ENCODE measurements around the gene ENOPH1. TPM values are rescaled to one million over a fixed set of nuclear protein-coding genes. Genes with fewer than 3 reads are reported as not detected.
"Not testable (repeated sequence)": the region's sequence is repeated elsewhere in the genome, so short reads cannot be mapped to it uniquely, and the experiment has no call there.

Gene ENOPH1
- polyA plus RNA-seq, 2 donors, result 32.6 to 51.7 TPM

GRCh38 chr4:82458729-82459128 is 28.3 kb downstream of the ENOPH1 start:
- Histone ChIP-seq H3K36me3 (ENCODE audit: control insufficient read depth in 2 of 2, insufficient read depth in 2 of 2, low read length in 1 of 2) (peaks cover 7 to 13% of the 10 kb centered on the region in 2 donors), H3K4me3 (ENCODE audit: low read depth in 1 of 2, low read length in 2 of 2) (no peak overlapping the region), H3K27ac (ENCODE audit: low read depth in 2 of 2, low read length in 1 of 2) (no peak overlapping the region), H3K27me3 (ENCODE audit: control insufficient read depth in 1 of 2, insufficient read depth in 2 of 2, low read length in 2 of 2) (no peaks in the 10 kb centered on the region), H3K9me3 (ENCODE audit: control insufficient read depth in 2 of 2, insufficient read depth in 1 of 2, low read depth in 1 of 2, low read length in 1 of 2) (no peaks in the 10 kb centered on the region), H3K4me1 (ENCODE audit: control insufficient read depth in 2 of 2, insufficient read depth in 2 of 2, low read length in 1 of 2) (no peaks in the 10 kb centered on the region)
- 83 to 92% methylated on average over 2 of the region's 2 CpGs for WGBS, 2 donors

GRCh38 chr4:82461710-82462109 is 31.3 kb downstream of the ENOPH1 start:
- Histone ChIP-seq H3K27ac (ENCODE audit: low read depth in 2 of 2, low read length in 1 of 2) (no peak overlapping the region), H3K36me3 (ENCODE audit: control insufficient read depth in 2 of 2, insufficient read depth in 2 of 2, low read length in 1 of 2) (peaks cover 4 to 13% of the 10 kb centered on the region in 2 donors), H3K27me3 (ENCODE audit: control insufficient read depth in 1 of 2, insufficient read depth in 2 of 2, low read length in 2 of 2) (no peaks in the 10 kb centered on the region), H3K9me3 (ENCODE audit: control insufficient read depth in 2 of 2, insufficient read depth in 1 of 2, low read depth in 1 of 2, low read length in 1 of 2) (no peaks in the 10 kb centered on the region), H3K4me3 (ENCODE audit: low read depth in 1 of 2, low read length in 2 of 2) (no peak overlapping the region), H3K4me1 (ENCODE audit: control insufficient read depth in 2 of 2, insufficient read depth in 2 of 2, low read length in 1 of 2) (no peaks in the 10 kb centered on the region)
- 88% methylated on average over 2 of the region's 2 CpGs for WGBS, 2 donors

GRCh38 chr4:82462415-82462831 is 32.0 kb downstream of the ENOPH1 start:
- Histone ChIP-seq H3K36me3 (ENCODE audit: control insufficient read depth in 2 of 2, insufficient read depth in 2 of 2, low read length in 1 of 2) (peaks cover 4 to 9% of the 10 kb centered on the region in 2 donors), H3K4me3 (ENCODE audit: low read depth in 1 of 2, low read length in 2 of 2) (no peak overlapping the region), H3K27ac (ENCODE audit: low read depth in 2 of 2, low read length in 1 of 2) (no peak overlapping the region), H3K27me3 (ENCODE audit: control insufficient read depth in 1 of 2, insufficient read depth in 2 of 2, low read length in 2 of 2) (no peaks in the 10 kb centered on the region), H3K9me3 (ENCODE audit: control insufficient read depth in 2 of 2, insufficient read depth in 1 of 2, low read depth in 1 of 2, low read length in 1 of 2) (no peaks in the 10 kb centered on the region), H3K4me1 (ENCODE audit: control insufficient read depth in 2 of 2, insufficient read depth in 2 of 2, low read length in 1 of 2) (no peaks in the 10 kb centered on the region)
- WGBS, 2 donors, result 8% methylated on average over 7 of the region's 7 CpGs

GRCh38 chr4:82463221-82463620 is 32.8 kb downstream of the ENOPH1 start:
- Histone ChIP-seq H3K27ac (ENCODE audit: low read depth in 2 of 2, low read length in 1 of 2) (no peak overlapping the region), H3K36me3 (ENCODE audit: control insufficient read depth in 2 of 2, insufficient read depth in 2 of 2, low read length in 1 of 2) (peaks cover 4 to 5% of the 10 kb centered on the region in 2 donors), H3K4me3 (ENCODE audit: low read depth in 1 of 2, low read length in 2 of 2) (no peak overlapping the region), H3K9me3 (ENCODE audit: control insufficient read depth in 2 of 2, insufficient read depth in 1 of 2, low read depth in 1 of 2, low read length in 1 of 2) (no peaks in the 10 kb centered on the region), H3K4me1 (ENCODE audit: control insufficient read depth in 2 of 2, insufficient read depth in 2 of 2, low read length in 1 of 2) (no peaks in the 10 kb centered on the region), H3K27me3 (ENCODE audit: control insufficient read depth in 1 of 2, insufficient read depth in 2 of 2, low read length in 2 of 2) (no peaks in the 10 kb centered on the region)
- 95 to 100% methylated on average over 1 of the region's 1 CpG for WGBS, 2 donors

- Histone ChIP-seq H3K4me1 (ENCODE audit: control insufficient read depth in 2 of 2, insufficient read depth in 2 of 2, low read length in 1 of 2) (no peaks in the 10 kb centered on the region), H3K27me3 (ENCODE audit: control insufficient read depth in 1 of 2, insufficient read depth in 2 of 2, low read length in 2 of 2) (no peaks in the 10 kb centered on the region), H3K4me3 (ENCODE audit: low read depth in 1 of 2, low read length in 2 of 2) (no peak overlapping the region), H3K9me3 (ENCODE audit: control insufficient read depth in 2 of 2, insufficient read depth in 1 of 2, low read depth in 1 of 2, low read length in 1 of 2) (no peaks in the 10 kb centered on the region), H3K27ac (ENCODE audit: low read depth in 2 of 2, low read length in 1 of 2) (no peak overlapping the region), H3K36me3 (ENCODE audit: control insufficient read depth in 2 of 2, insufficient read depth in 2 of 2, low read length in 1 of 2) (no peaks in the 10 kb centered on the region)
- WGBS, 2 donors, result 38 to 52% methylated on average over 3 of the region's 3 CpGs
Measured at GRCh38 chr4:82467471-82467870, 37.1 kb downstream of the ENOPH1 start.

- H3K4me3 ChIP-seq (ENCODE audit: low read depth in 1 of 2, low read length in 2 of 2), result no peak overlapping the region
- no peaks in the 10 kb centered on the region for H3K4me1 ChIP-seq (ENCODE audit: control insufficient read depth in 2 of 2, insufficient read depth in 2 of 2, low read length in 1 of 2)
- H3K27me3 ChIP-seq (ENCODE audit: control insufficient read depth in 1 of 2, insufficient read depth in 2 of 2, low read length in 2 of 2), result no peaks in the 10 kb centered on the region
- no peaks in the 10 kb centered on the region for H3K36me3 ChIP-seq (ENCODE audit: control insufficient read depth in 2 of 2, insufficient read depth in 2 of 2, low read length in 1 of 2)
- H3K27ac ChIP-seq (ENCODE audit: low read depth in 2 of 2, low read length in 1 of 2), result no peak overlapping the region
- 64 to 70% methylated on average over 2 of the region's 2 CpGs for WGBS, 2 donors
- no peaks in the 10 kb centered on the region for H3K9me3 ChIP-seq (ENCODE audit: control insufficient read depth in 2 of 2, insufficient read depth in 1 of 2, low read depth in 1 of 2, low read length in 1 of 2)
Measured at GRCh38 chr4:82469791-82470345, 39.5 kb downstream of the ENOPH1 start.

GRCh38 chr4:82473080-82473479 is 42.7 kb downstream of the ENOPH1 start:
- H3K27me3 ChIP-seq (ENCODE audit: control insufficient read depth in 1 of 2, insufficient read depth in 2 of 2, low read length in 2 of 2); H3K27ac ChIP-seq (ENCODE audit: low read depth in 2 of 2, low read length in 1 of 2); H3K4me3 ChIP-seq (ENCODE audit: low read depth in 1 of 2, low read length in 2 of 2); H3K36me3 ChIP-seq (ENCODE audit: control insufficient read depth in 2 of 2, insufficient read depth in 2 of 2, low read length in 1 of 2); H3K4me1 ChIP-seq (ENCODE audit: control insufficient read depth in 2 of 2, insufficient read depth in 2 of 2, low read length in 1 of 2); H3K9me3 ChIP-seq (ENCODE audit: control insufficient read depth in 2 of 2, insufficient read depth in 1 of 2, low read depth in 1 of 2, low read length in 1 of 2): not testable (repeated sequence)
- 49 to 71% methylated on average over 5 of the region's 5 CpGs for WGBS, 2 donors

- H3K9me3 ChIP-seq (ENCODE audit: control insufficient read depth in 2 of 2, insufficient read depth in 1 of 2, low read depth in 1 of 2, low read length in 1 of 2), result no peaks in the 10 kb centered on the region
- no peaks in the 10 kb centered on the region for H3K4me1 ChIP-seq (ENCODE audit: control insufficient read depth in 2 of 2, insufficient read depth in 2 of 2, low read length in 1 of 2)
- no peak overlapping the region for H3K4me3 ChIP-seq (ENCODE audit: low read depth in 1 of 2, low read length in 2 of 2)
- no peaks in the 10 kb centered on the region for H3K27me3 ChIP-seq (ENCODE audit: control insufficient read depth in 1 of 2, insufficient read depth in 2 of 2, low read length in 2 of 2)
- 96 to 97% methylated on average over 15 of the region's 15 CpGs for WGBS, 2 donors
- H3K36me3 ChIP-seq (ENCODE audit: control insufficient read depth in 2 of 2, insufficient read depth in 2 of 2, low read length in 1 of 2), result no peaks in the 10 kb centered on the region
- no peak overlapping the region for H3K27ac ChIP-seq (ENCODE audit: low read depth in 2 of 2, low read length in 1 of 2)
Measured at GRCh38 chr4:82473621-82474164, 43.3 kb downstream of the ENOPH1 start.

GRCh38 chr4:82475931-82476330 is 45.5 kb downstream of the ENOPH1 start:
- H3K27ac ChIP-seq (ENCODE audit: low read depth in 2 of 2, low read length in 1 of 2); H3K27me3 ChIP-seq (ENCODE audit: control insufficient read depth in 1 of 2, insufficient read depth in 2 of 2, low read length in 2 of 2); H3K36me3 ChIP-seq (ENCODE audit: control insufficient read depth in 2 of 2, insufficient read depth in 2 of 2, low read length in 1 of 2); H3K9me3 ChIP-seq (ENCODE audit: control insufficient read depth in 2 of 2, insufficient read depth in 1 of 2, low read depth in 1 of 2, low read length in 1 of 2); H3K4me3 ChIP-seq (ENCODE audit: low read depth in 1 of 2, low read length in 2 of 2); H3K4me1 ChIP-seq (ENCODE audit: control insufficient read depth in 2 of 2, insufficient read depth in 2 of 2, low read length in 1 of 2): not testable (repeated sequence)
- 92 to 93% methylated on average over 7 of the region's 7 CpGs for WGBS, 2 donors

GRCh38 chr4:82477469-82477868 is 47.1 kb downstream of the ENOPH1 start:
- not testable (repeated sequence) for H3K27me3 ChIP-seq (ENCODE audit: control insufficient read depth in 1 of 2, insufficient read depth in 2 of 2, low read length in 2 of 2); H3K27ac ChIP-seq (ENCODE audit: low read depth in 2 of 2, low read length in 1 of 2); H3K4me3 ChIP-seq (ENCODE audit: low read depth in 1 of 2, low read length in 2 of 2); H3K4me1 ChIP-seq (ENCODE audit: control insufficient read depth in 2 of 2, insufficient read depth in 2 of 2, low read length in 1 of 2); H3K36me3 ChIP-seq (ENCODE audit: control insufficient read depth in 2 of 2, insufficient read depth in 2 of 2, low read length in 1 of 2); H3K9me3 ChIP-seq (ENCODE audit: control insufficient read depth in 2 of 2, insufficient read depth in 1 of 2, low read depth in 1 of 2, low read length in 1 of 2)
- WGBS, 2 donors, result 60 to 65% methylated on average over 9 of the region's 9 CpGs
